H1 (cell line): ENCODE measurements around the gene KCNQ1OT1. TPM values are rescaled to one million over a fixed set of nuclear protein-coding genes. Genes with fewer than 3 reads are reported as not detected.

Experiments
- FOSL1 ChIP-seq: IDR thresholded peaks from 2 replicates; pipeline ENCODE4 v1.6.1; 2011; ENCODE audit warnings: mild to moderate bottlenecking, low read depth, low read length, moderate library complexity; ENCODE audit not compliant: insufficient read depth
- JUN ChIP-seq: IDR thresholded peaks from 2 replicates; pipeline ENCODE4 v1.6.1; 2011; ENCODE audit warnings: low read depth, mild to moderate bottlenecking, improper control_type of control experiment, low read length
- polyA plus RNA-seq, 7 experiments: library from polyadenylated mRNA; depleted of rRNA in 3 of 7; stranded (reverse) in 5 of 7; unstranded in 2 of 7; fragments of >200 nt in 5 of 7; fragments of 200-250 nt in 2 of 7; gene quantifications; 1 replicate in 5 of 7; 2 replicates in 1 of 7; 4 replicates in 1 of 7; pipeline versions ENCODE4 v1.2.1 to v1.2.3, GENCODE V29; 2011 to 2013; ENCODE audit warnings: missing spikeins in 2 of 7, mixed read lengths in 2 of 7
- total RNA-seq: library from RNA; stranded (reverse); fragmentation: NEBNext Ultra II Directional; extraction: Animal tissue kit (Norgen Biotek cat#: 25700); gene quantifications from 2 replicates; pipeline ENCODE4 v1.2.1, GENCODE V29; 2021
- TF ChIP-seq, protein P1 (sequence below): fragments of 300-600 bp; sonication (generic); IDR thresholded peaks from 2 replicates; pipeline ENCODE4 v1.7.1; 2012; ENCODE audit warnings: low read length, moderate library complexity, mild to moderate bottlenecking, inconsistent platforms; ENCODE audit not compliant: insufficient replicate concordance

The KCNQ1OT1 gene
- total and polyA plus RNA-seq, 2 of the 8 experiments (the other 6 are each of a cell fraction or from before 2014, with no cell fraction given), result 0.21 to 1.2 TPM

DNA sequence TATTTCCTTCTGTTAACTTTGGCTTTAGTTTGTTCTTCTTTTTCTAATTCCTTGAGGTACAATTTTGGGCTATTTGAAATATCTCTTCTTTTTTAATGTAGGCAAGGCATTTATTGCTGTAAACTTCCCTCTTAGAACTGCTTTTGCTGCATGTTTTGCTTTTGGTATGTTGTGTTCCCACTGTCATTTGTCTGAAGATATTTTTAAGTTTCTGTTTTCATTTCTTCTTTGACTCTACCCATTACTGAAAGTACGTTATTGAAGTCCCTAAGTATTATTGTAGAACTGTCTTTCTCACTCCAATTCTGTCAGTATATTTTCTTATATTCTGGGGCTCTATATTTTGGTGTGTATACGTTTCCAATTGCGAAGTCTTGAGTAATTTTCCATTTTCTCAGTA is 77.9 kb downstream of the KCNQ1OT1 start (continued):
- TF ChIP-seq, protein P1, sequence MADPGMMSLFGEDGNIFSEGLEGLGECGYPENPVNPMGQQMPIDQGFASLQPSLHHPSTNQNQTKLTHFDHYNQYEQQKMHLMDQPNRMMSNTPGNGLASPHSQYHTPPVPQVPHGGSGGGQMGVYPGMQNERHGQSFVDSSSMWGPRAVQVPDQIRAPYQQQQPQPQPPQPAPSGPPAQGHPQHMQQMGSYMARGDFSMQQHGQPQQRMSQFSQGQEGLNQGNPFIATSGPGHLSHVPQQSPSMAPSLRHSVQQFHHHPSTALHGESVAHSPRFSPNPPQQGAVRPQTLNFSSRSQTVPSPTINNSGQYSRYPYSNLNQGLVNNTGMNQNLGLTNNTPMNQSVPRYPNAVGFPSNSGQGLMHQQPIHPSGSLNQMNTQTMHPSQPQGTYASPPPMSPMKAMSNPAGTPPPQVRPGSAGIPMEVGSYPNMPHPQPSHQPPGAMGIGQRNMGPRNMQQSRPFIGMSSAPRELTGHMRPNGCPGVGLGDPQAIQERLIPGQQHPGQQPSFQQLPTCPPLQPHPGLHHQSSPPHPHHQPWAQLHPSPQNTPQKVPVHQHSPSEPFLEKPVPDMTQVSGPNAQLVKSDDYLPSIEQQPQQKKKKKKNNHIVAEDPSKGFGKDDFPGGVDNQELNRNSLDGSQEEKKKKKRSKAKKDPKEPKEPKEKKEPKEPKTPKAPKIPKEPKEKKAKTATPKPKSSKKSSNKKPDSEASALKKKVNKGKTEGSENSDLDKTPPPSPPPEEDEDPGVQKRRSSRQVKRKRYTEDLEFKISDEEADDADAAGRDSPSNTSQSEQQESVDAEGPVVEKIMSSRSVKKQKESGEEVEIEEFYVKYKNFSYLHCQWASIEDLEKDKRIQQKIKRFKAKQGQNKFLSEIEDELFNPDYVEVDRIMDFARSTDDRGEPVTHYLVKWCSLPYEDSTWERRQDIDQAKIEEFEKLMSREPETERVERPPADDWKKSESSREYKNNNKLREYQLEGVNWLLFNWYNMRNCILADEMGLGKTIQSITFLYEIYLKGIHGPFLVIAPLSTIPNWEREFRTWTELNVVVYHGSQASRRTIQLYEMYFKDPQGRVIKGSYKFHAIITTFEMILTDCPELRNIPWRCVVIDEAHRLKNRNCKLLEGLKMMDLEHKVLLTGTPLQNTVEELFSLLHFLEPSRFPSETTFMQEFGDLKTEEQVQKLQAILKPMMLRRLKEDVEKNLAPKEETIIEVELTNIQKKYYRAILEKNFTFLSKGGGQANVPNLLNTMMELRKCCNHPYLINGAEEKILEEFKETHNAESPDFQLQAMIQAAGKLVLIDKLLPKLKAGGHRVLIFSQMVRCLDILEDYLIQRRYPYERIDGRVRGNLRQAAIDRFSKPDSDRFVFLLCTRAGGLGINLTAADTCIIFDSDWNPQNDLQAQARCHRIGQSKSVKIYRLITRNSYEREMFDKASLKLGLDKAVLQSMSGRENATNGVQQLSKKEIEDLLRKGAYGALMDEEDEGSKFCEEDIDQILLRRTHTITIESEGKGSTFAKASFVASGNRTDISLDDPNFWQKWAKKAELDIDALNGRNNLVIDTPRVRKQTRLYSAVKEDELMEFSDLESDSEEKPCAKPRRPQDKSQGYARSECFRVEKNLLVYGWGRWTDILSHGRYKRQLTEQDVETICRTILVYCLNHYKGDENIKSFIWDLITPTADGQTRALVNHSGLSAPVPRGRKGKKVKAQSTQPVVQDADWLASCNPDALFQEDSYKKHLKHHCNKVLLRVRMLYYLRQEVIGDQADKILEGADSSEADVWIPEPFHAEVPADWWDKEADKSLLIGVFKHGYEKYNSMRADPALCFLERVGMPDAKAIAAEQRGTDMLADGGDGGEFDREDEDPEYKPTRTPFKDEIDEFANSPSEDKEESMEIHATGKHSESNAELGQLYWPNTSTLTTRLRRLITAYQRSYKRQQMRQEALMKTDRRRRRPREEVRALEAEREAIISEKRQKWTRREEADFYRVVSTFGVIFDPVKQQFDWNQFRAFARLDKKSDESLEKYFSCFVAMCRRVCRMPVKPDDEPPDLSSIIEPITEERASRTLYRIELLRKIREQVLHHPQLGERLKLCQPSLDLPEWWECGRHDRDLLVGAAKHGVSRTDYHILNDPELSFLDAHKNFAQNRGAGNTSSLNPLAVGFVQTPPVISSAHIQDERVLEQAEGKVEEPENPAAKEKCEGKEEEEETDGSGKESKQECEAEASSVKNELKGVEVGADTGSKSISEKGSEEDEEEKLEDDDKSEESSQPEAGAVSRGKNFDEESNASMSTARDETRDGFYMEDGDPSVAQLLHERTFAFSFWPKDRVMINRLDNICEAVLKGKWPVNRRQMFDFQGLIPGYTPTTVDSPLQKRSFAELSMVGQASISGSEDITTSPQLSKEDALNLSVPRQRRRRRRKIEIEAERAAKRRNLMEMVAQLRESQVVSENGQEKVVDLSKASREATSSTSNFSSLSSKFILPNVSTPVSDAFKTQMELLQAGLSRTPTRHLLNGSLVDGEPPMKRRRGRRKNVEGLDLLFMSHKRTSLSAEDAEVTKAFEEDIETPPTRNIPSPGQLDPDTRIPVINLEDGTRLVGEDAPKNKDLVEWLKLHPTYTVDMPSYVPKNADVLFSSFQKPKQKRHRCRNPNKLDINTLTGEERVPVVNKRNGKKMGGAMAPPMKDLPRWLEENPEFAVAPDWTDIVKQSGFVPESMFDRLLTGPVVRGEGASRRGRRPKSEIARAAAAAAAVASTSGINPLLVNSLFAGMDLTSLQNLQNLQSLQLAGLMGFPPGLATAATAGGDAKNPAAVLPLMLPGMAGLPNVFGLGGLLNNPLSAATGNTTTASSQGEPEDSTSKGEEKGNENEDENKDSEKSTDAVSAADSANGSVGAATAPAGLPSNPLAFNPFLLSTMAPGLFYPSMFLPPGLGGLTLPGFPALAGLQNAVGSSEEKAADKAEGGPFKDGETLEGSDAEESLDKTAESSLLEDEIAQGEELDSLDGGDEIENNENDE, result no peak
- TF ChIP-seq JUN, result no peak
- no peak for TF ChIP-seq FOSL1
